H1 (cell line): ENCODE measurements around the gene RARA. TPM values are rescaled to one million over a fixed set of nuclear protein-coding genes. Genes with fewer than 3 reads are reported as not detected.

Experiments used
- E2F6 ChIP-seq: IDR thresholded peaks from 2 replicates; pipeline ENCODE4 v1.6.1; 2012; ENCODE audit warnings: inconsistent platforms
- GABPA ChIP-seq: IDR thresholded peaks from 2 replicates; pipeline ENCODE4 v1.6.1; 2011; ENCODE audit warnings: mild to moderate bottlenecking, low read length, moderate library complexity, borderline replicate concordance; ENCODE audit not compliant: insufficient read depth
- polyA plus RNA-seq, 7 experiments: library from polyadenylated mRNA; depleted of rRNA in 3 of 7; stranded (reverse) in 5 of 7; unstranded in 2 of 7; fragments of >200 nt in 5 of 7; fragments of 200-250 nt in 2 of 7; gene quantifications; 1 replicate in 5 of 7; 2 replicates in 1 of 7; 4 replicates in 1 of 7; pipeline versions ENCODE4 v1.2.1 to v1.2.3, GENCODE V29; 2011 to 2013; ENCODE audit warnings: missing spikeins in 2 of 7, mixed read lengths in 2 of 7
- total RNA-seq: library from RNA; stranded (reverse); fragmentation: NEBNext Ultra II Directional; extraction: Animal tissue kit (Norgen Biotek cat#: 25700); gene quantifications from 2 replicates; pipeline ENCODE4 v1.2.1, GENCODE V29; 2021

Gene RARA
- total and polyA plus RNA-seq, 2 of the 8 experiments (the other 6 are each of a cell fraction or from before 2014, with no cell fraction given) = 4.4 to 16.5 TPM

- TF ChIP-seq E2F6 (no peak), GABPA (no peak)
- TF ChIP-seq, all 59 proteins: peak for 0
Measured at GRCh38 chr17:40355804-40356758, 47.1 kb downstream of the RARA start (continued).
